GM19351 (cell line): ENCODE measurements around the gene TXNRD2.
"Not testable (repeated sequence)": the region's sequence is repeated elsewhere in the genome, so short reads cannot be mapped to it uniquely, and the experiment has no call there.

Source experiments
- ATAC-seq: cut with Tn5 transposase; IDR thresholded peaks from one replicate; pipeline ENCODE4 v1.9.1; 2021; ENCODE audit warnings: mild to moderate bottlenecking, moderate library complexity; ENCODE audit not compliant: unreplicated experiment

Gene TXNRD2

GRCh38 chr22:19951346-19951745 lies 9.7 kb upstream of the TXNRD2 start:
- no peak for ATAC-seq

GRCh38 chr22:19948057-19948760 lies 6.6 kb upstream of the TXNRD2 start:
- no peak for ATAC-seq

DNA sequence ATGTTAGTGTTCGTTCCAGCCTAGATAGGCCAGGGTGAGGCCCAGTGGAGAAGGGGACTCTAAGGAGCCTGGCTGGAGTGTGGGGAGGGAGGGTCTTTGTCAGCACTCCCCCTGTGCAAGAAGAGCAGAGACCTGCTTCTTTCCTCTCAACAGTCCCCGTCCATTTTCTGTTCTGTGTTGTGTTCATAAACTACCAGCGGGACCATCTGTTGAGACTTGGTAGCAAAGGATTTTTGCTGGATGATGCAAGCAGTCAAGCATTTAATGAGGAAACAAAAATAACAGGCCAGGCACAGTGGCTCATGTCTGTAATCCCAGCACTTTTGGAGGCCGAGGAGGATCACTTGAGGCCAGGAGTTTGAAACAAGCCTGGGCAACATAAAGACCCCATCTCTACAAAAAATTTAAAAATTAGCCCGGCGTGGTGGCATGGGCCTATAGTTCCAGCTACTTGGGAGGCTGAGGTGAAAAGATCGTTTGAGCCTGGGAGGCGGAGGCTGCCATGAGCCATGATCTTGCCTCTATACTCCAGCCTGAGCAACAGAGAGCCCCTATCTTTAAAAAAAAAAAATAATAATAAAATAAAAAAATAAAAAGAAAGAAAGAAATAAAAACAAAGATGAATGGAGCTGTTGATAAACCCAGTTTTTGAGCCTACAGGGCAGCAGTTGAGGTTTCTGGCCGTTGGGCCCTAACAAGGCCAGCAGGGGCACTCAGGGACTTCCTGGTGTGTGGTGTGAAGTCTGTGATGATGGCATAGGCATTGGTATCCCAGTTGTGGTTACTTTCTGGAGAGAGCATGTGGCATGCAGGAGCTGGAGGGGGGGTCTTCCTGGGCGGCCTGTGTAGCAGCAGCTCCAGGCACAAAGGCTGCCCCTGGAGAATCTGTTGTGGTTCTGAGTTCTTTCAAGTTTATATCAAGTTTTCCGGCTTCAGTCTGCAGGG lies 1.7 kb upstream of the TXNRD2 start:
- no peak for ATAC-seq

DNA sequence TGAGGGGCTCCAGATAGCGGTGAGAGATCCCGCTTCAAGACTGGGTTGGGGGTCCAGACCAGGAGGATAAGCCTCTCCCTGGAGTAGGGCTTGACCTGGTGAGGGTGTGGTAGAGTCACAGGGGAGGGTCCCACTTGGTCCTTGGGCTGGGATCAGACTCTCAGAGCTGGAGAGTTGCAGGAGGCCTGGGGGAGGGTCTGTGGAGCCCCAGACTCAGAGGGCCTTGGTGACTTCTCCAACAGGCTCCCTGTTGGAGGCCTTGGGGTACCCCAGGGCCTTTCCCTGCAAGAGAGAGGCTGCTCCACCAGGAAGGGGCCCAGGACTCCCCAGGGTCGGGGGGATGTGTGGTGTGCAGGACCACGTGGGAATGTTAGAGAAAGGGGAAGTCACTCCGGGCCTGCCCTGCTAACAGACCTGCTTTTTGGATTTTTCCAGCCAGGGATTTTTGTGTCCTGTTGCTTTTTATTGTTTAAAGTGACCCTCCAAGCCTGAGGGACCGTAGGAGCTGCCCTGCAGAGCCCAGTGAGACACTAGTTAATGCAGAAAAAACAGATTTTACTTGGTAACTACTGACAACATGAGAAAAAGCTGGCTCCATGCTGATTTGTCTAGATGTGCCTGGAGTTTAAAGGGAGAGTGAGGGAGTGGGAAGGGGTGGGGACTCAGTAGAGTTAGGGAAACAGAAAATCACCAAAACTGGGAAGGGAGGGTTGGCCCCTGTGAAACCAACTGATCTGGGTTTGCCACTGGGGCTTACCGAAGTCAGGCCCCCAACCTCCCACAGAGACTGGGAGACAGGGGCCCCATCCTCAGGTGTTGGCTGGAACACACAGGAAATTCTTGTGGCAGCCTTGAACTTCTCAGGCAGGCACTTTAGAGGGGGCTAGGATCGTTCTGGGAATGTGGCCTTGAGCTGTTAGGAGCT lies 801 bp upstream of the TXNRD2 start:
- ATAC-seq = no peak

DNA sequence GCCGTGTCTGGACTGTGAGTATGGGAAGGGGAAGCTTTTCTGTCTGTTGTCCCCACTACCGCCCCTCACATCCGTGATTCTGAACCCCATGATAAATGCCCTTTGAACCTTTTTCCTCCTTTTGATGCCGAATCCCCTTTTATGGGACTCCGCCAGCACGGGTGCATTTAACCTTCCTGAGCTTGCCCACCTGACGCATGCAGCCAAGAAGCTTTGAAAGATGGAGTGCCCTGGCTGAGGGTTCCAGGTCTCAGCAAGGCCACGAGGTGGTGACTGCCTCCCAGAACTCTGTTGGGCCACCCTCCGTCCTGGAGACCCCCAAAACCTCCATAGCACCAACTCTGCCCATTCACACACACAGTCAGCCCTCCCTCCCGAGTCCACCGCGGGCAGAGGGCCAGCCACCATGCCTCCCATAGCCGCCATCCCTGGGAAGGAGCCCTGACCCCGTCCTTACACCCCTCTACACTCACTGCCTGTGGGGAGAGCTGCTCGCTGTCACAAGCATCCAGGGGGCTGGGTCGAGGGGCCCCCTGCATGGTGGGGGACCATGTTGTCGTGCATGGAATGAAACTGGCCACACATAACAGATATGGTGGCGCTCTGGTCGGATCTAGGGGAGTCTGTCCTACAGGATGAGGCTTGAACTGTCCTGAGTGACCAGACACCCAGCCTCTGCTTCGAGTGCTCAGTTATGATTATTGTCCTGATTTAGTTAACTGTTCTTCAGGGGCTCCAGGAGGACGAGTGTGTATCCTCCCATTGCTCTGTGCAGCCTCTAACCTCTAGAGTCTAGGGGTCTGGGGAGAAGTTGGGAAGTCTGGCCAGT lies 868 bp downstream of the TXNRD2 start:
- no peak for ATAC-seq

DNA sequence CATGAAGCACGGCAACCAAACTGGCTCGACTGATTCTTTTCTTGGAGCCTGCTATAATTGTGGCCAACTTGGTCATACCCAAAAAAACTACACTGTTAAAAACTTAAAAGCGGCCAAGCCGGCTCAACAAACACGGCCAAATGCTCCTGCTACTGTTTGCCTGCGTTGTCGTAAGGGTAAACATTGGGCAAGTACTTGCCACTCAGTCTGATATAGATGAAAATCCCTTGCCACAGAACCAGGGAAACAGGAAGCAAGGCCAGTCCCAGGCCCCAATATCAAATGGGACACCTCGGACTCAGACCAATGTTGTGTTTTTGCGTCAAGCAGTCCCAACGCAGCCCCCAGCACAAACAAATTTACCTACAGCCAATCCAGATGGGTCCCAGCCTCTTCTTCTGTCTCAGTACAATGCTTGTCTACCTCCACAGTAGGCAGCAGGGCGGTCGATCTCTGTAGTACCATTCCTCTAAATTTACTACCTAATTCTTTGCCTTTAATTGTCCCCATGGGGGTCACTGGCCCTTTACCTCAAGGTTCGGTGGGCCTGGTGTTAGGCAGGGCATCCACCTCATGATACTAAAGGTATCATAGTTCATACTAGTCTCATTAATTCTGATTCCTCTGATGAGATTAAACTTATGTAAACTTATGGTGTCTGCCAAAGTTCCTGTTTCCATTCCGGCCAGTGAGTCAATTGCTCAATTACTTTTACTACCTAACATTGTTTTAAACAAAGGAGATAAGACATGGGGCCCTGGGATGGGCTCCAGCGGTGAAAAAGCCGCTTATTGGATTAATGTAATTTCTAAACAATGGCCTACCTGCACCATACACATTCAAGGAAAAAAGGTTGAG lies 3.8 kb downstream of the TXNRD2 start:
- ATAC-seq = no peak

- no peak for ATAC-seq
Observed at GRCh38 chr22:19936513-19936912, 5.1 kb downstream of the TXNRD2 start.

DNA sequence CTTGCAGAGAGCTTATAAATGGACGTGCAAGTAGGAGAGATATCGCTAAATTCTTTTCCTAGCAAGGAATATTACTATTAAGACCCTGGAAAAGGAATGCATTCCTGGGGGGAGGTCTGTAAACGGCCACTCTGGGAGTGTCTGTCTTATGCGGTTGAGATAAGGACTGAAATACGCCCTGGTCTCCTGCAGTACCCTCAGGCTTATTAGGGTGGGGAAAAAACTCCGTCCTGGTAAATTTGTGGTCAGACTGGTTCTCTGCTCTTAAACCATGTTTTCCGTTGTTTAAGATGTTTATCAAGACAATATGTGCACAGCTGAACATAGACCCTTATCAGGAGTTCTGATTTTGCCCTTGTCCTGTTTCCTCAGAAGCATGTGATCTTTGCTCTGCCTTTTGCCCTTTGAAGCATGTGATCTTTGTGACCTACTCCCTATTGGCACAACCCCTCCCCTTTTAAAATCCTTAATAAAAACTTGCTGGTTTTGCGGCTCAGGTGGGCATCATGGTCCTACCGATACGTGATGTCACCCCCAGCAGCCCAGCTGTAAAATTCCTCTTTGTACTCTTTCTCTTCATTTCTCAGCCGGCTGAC lies 6.4 kb downstream of the TXNRD2 start:
- ATAC-seq = not testable (repeated sequence)

GRCh38 chr22:19933341-19934241 lies 8.0 kb downstream of the TXNRD2 start:
- ATAC-seq = no peak

DNA sequence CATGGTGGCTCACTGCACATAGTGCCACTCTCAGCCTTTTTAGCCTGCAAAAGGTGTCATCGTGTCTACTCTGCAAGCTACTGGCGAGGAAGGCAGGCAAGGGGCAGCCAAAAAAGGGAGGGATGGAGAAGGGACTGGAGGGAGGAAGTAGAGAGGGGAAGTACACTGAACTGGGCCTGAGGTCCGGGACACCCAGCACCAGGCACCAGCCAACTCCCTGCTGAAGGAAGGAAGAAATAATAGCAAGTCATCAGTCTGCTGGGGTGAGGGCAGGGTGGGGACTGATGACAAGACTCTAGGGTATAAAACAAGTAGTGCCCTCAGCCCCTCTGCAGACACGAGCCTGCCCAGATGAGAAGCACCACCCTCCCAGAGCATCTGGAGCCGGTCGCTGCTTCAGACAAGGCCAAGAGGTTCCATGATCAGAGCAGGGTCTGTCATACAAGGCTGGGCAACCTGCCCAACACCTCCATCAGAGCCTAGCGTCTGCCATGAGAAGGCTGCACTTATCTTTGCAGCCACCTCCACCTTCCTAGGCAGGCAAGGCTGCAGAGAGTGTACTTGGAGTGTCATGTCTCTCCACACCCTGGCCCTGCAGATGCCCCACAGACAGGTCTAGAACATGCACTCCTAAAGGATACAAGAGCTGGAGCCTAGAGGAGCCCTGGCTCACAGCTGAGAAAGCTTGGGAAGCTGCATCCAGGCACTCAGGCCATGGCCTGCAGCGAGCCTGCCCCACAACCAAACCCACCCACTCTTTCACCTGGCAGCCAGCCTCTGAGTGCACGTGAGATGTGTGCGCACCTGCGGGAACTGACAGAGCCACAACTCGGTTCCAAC lies 9.0 kb downstream of the TXNRD2 start:
- ATAC-seq = no peak

- ATAC-seq = no peak
Observed at GRCh38 chr22:19931514-19931913, 10.1 kb downstream of the TXNRD2 start.

DNA sequence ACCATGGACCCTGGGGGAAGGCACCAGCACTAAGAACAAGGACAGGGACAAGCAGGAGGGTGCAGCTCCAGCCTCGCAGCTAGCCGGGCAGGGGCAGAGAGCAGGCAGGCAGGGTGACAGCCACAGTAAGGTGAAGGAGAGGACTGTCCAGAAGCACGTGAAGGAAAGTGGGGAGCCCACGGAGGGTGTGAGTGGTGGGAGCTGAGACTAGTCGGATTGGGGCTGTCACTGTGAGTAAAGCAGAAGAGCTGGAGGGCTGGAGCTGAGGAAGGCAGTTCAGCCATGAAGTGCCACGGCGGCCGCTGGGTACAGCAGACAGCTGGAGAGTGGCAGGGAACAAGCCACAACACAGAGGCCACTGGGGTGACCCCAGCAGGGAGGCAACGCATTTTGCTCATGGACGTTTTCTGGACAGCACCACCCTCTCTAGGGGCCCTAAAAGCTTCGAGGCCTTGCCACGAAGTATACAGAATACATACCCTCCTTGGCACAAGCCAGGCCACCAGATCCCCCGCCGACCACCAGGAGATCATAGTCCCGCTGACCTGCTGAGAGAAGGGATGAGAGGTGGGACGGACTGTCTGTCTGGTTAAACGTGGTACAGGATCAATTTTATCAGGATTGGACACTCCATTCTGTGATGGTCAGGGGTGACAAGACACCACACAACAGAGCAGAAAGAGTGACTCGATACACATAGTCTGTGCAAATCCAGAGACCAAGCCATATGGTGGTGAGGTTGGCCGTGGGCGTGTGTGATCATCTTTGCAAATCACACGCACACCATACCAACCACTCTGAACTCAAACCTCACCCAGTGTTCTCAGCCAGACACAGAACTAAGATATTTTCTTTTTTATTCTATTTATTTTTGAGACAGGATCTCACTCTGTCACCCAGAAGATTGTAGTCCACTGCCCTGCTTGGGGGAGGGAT lies 10.8 kb downstream of the TXNRD2 start:
- ATAC-seq = no peak

- no peak for ATAC-seq
Observed at GRCh38 chr22:19929586-19930550, 11.8 kb downstream of the TXNRD2 start.

GRCh38 chr22:19928207-19928606 lies 13.4 kb downstream of the TXNRD2 start:
- no peak for ATAC-seq

DNA sequence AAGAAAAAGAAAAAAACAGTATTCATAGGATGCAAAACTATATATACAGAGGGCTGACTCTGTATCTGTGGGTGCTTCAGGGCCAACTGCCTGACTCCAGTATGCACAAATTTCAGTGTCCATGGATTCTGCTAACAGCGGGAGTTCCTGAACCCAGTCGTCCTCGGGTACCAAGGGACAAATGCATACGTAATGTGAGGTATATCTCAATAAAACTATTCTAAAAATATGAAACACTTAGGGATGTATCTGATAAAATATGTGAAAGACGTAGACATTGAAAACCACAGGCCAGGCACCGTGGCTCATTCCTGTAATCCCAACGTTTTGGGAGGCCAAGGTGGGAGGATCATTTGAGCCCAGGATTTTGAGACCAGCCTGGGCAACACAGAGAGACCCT lies 13.9 kb downstream of the TXNRD2 start:
- no peak for ATAC-seq
